ENCODE results near the gene RASL10B. TPM values are rescaled to one million over a fixed set of nuclear protein-coding genes. Genes with fewer than 3 reads are reported as not detected.
A peak's percentile ranks its signal among the peaks of the same experiment; 100 is the strongest.

Gene RASL10B
- total and polyA plus RNA-seq, 10 of the 15 experiments (the other 5 are each of a cell fraction or from before 2014, with no cell fraction given): not detected

- peaks cover 0 to 6% of the 10 kb centered on the region in 2 experiments for H3K27me3 ChIP-seq (replicated peaks in 1 of 2; ENCODE audit: control insufficient read depth in 2 of 2, insufficient read depth in 2 of 2, low read length in 1 of 2)
- ATAC-seq: no peak
- H3K4me3 ChIP-seq: peak overlapping the region; percentile 63; the same call in 1 of the 2 replicates
- no peaks in the 10 kb centered on the region for H3K79me2 ChIP-seq (ENCODE audit: control insufficient read depth, insufficient read depth, low read length)
- WGBS (ENCODE audit: insufficient coverage, insufficient replicate concordance, low lambda C conversion rate, missing lambda C conversion rate): 67% methylated on average over 11 of the region's 11 CpGs
- H3K27ac ChIP-seq (ENCODE audit: control insufficient read depth, insufficient read depth): no peak overlapping the region
- in situ Hi-C loops (cut with MboI): loop anchor here (5.0 kb wide), 1 partner anchor 42 kb away; the partner anchor contains the start of gene TAF15
- TF ChIP-seq ZZZ3 (IDR thresholded peaks at IDR 0.05; ENCODE audit: control insufficient read depth, insufficient read length, low read depth) (no peak), HDAC2 (IDR thresholded peaks at IDR 0.05) (no peak), ASH2L (IDR thresholded peaks at IDR 0.05; ENCODE audit: borderline replicate concordance, low read depth) (no peak), CUX1 (IDR thresholded peaks at IDR 0.05; ENCODE audit: insufficient replicate concordance, low read depth, low read length) (no peak), RELA (IDR thresholded peaks at IDR 0.05; ENCODE audit: borderline replicate concordance, partially characterized antibody) (no peak), IRF4 (IDR thresholded peaks at IDR 0.05; ENCODE audit: low read depth, low read length) (no peak), CEBPZ (IDR thresholded peaks at IDR 0.05; ENCODE audit: low read depth, low read length) (no peak), GABPA (IDR thresholded peaks at IDR 0.05; ENCODE audit: low read depth) (no peak), POLR2A (IDR thresholded peaks at IDR 0.05; ENCODE audit: low read depth, low read length) (no peak), BACH1 (IDR thresholded peaks at IDR 0.05; ENCODE audit: borderline replicate concordance) (no peak), PBX3 (IDR thresholded peaks at IDR 0.05; ENCODE audit: insufficient replicate concordance, low read depth, low read length) (no peak), CREM (IDR thresholded peaks at IDR 0.05; ENCODE audit: low read depth) (no peak), MEF2A (IDR thresholded peaks at IDR 0.05; ENCODE audit: insufficient read depth, low read depth, low read length) (no peak), FOXK2 (IDR thresholded peaks at IDR 0.05) (no peak)
- no peaks in the 10 kb centered on the region for H3K9me3 ChIP-seq (replicated peaks; ENCODE audit: control insufficient read depth, insufficient read depth, low read length)
- H3K36me3 ChIP-seq (ENCODE audit: control insufficient read depth in 2 of 2, insufficient read depth in 2 of 2, low read length in 1 of 2): no peaks in the 10 kb centered on the region
- H2AFZ ChIP-seq (ENCODE audit: control insufficient read depth, low read depth, low read length): no peak overlapping the region; the same call in 1 of the 2 replicates
- FAIRE-seq: no peak
- no TSS peak for BruUV-seq (replicated peaks)
- intact Hi-C loops (cut with micrococcal nuclease; ENCODE audit: unreplicated experiment): no loop called here
- no peak for DNase-seq (ENCODE audit: low read depth, low spot score)
- ChIA-PET POLR2A (interaction anchor here (0.9 to 2.3 kb wide), 2 partner anchors 44 to 125 kb away, joined by 3 to 24 read pairs; partner anchors contain the start of gene TAF15), SMC1A (ENCODE audit: uncharacterized antibody, unreplicated experiment) (interaction anchor here (1.4 to 3.6 kb wide), 2 partner anchors 40 to 43 kb away, joined by 5 to 33 read pairs; partner anchors contain the start of gene TAF15), CTCF (interaction anchor here (0.9 to 8.3 kb wide), 6 partner anchors 17 to 646 kb away, joined by 3 to 220 read pairs (median 10); partner anchors contain the start of gene TAF15), RAD21 (ENCODE audit: unreplicated experiment) (interaction anchor here (2.5 to 2.9 kb wide), 2 partner anchors 40 to 44 kb away, joined by 24 to 50 read pairs; partner anchors contain the start of gene TAF15)
- no peak overlapping the region for H3K9ac ChIP-seq (ENCODE audit: control insufficient read depth, insufficient read depth, low read length)
- no peaks in the 10 kb centered on the region for H4K20me1 ChIP-seq (ENCODE audit: control insufficient read depth, insufficient read depth)
- H3K4me1 ChIP-seq (ENCODE audit: control insufficient read depth, insufficient read depth, low read length): peaks cover 5% of the 10 kb centered on the region
- H3K4me2 ChIP-seq (ENCODE audit: control insufficient read depth, insufficient read depth): peak overlapping the region; percentile 79; the same call in 1 of the 2 replicates
Observed at GRCh38 chr17:35765086-35765710, 33.8 kb downstream of the RASL10B start.

Data from GM12878 (cell line).